WI38 (cell line): ENCODE results near the gene STARD6.
"Not testable (repeated sequence)": the region's sequence is repeated elsewhere in the genome, so short reads cannot be mapped to it uniquely, and the experiment has no call there.

ENCODE experiments used
- H3K4me3 ChIP-seq: 2 replicates; pipeline ENCODE4 v1.5.1; 2011; ENCODE audit warnings: low read depth, mild to moderate bottlenecking, control low read depth, low read length
- TF ChIP-seq, protein P1 (sequence below): IDR thresholded peaks from 2 replicates; pipeline ENCODE4 v1.5.1; 2012; ENCODE audit warnings: low read depth, mild to moderate bottlenecking, control low read depth, low read length

The STARD6 gene

GRCh38 chr18:54303408-54303807 is 54.2 kb downstream of the STARD6 start:
- no peak overlapping the region for H3K4me3 ChIP-seq
- TF ChIP-seq, protein P1, sequence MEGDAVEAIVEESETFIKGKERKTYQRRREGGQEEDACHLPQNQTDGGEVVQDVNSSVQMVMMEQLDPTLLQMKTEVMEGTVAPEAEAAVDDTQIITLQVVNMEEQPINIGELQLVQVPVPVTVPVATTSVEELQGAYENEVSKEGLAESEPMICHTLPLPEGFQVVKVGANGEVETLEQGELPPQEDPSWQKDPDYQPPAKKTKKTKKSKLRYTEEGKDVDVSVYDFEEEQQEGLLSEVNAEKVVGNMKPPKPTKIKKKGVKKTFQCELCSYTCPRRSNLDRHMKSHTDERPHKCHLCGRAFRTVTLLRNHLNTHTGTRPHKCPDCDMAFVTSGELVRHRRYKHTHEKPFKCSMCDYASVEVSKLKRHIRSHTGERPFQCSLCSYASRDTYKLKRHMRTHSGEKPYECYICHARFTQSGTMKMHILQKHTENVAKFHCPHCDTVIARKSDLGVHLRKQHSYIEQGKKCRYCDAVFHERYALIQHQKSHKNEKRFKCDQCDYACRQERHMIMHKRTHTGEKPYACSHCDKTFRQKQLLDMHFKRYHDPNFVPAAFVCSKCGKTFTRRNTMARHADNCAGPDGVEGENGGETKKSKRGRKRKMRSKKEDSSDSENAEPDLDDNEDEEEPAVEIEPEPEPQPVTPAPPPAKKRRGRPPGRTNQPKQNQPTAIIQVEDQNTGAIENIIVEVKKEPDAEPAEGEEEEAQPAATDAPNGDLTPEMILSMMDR = no peak

DNA sequence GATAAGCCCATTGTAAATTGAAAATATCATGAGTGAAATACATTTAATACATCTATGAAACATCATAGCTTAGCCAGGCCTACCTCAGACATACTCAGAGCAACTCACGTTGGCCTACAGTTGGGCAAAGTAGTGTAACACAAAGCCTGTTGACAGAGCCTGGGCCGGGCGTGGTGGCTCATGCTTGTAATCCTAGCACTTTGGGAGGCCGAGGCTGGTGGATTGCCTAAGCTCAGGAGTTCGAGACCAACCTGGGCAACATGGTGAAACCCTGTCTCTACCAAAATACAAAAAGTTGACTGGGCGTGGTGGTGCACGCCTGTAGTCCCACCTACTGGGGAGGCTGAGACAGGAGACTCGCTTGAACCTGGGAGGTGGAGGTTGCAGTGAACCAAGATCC is 58.7 kb downstream of the STARD6 start:
- H3K4me3 ChIP-seq = not testable (repeated sequence)

DNA sequence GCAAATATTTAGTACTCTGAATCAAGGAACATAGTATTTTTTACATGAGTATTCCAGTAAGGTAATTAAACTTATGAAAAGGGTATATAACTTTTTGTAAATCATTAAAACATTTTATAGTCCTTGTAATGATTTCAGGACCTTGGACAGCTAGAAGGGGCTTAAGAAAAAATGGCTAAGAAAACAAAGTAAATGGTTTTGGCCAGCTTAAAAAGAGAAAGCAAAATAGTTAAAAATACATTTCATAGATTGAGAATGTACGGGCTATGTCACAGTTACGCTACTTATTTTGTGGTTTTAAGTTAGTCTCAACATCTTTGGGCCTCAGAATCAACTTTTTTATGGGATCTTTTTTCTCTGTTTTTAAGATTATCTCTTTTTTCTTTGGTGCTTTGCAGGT is 61.6 kb downstream of the STARD6 start:
- no peak overlapping the region for H3K4me3 ChIP-seq
- TF ChIP-seq, protein P1 = no peak

DNA sequence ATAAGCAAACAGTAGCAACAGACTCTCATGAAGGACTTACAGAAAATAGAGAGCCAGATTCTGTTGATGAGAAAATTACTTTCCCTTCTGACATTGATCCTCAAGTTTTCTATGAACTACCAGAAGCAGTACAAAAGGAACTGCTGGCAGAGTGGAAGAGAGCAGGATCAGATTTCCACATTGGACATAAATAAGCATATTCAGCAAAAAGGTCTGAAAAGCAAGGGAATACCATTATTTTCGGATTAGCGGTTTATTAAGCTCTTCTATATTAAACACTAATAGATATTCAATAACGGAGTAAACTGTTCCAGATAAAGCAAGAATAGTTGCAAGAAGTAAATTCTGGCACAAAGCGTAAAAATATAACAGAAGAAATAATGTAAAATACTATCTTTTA is 63.4 kb downstream of the STARD6 start:
- TF ChIP-seq, protein P1 = no peak

GRCh38 chr18:54284981-54285785 is 72.5 kb downstream of the STARD6 start:
- TF ChIP-seq, protein P1 = no peak
- no peak overlapping the region for H3K4me3 ChIP-seq

More for the DNA sequence above, 63.4 kb downstream of the STARD6 start:
- no peak overlapping the region for H3K4me3 ChIP-seq

- TF ChIP-seq, protein P1 = no peak
- no peak overlapping the region for H3K4me3 ChIP-seq
These were observed 73.1 kb downstream of the STARD6 start for GRCh38 chr18:54284535-54284934.

DNA sequence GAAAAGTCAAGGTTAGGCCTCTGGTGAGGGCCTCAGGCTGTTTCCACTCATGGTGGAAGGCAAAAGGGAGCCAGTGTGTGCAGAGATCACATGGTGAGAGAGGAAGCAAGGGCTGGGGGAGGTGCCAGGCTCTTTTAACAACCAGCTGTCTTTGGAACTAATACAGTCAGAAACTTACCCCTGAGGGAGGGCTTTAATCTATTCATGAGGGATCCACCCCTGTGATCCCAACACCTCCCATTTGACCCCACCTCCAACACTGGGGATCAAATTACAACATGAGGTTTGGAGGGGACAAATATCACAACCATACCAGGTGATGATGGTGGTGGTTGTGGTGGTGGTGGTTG is 77.5 kb downstream of the STARD6 start:
- TF ChIP-seq, protein P1 = no peak
- no peak overlapping the region for H3K4me3 ChIP-seq
